ENCODE measurements around the gene SLC12A4.

SLC12A4 gene

DNA sequence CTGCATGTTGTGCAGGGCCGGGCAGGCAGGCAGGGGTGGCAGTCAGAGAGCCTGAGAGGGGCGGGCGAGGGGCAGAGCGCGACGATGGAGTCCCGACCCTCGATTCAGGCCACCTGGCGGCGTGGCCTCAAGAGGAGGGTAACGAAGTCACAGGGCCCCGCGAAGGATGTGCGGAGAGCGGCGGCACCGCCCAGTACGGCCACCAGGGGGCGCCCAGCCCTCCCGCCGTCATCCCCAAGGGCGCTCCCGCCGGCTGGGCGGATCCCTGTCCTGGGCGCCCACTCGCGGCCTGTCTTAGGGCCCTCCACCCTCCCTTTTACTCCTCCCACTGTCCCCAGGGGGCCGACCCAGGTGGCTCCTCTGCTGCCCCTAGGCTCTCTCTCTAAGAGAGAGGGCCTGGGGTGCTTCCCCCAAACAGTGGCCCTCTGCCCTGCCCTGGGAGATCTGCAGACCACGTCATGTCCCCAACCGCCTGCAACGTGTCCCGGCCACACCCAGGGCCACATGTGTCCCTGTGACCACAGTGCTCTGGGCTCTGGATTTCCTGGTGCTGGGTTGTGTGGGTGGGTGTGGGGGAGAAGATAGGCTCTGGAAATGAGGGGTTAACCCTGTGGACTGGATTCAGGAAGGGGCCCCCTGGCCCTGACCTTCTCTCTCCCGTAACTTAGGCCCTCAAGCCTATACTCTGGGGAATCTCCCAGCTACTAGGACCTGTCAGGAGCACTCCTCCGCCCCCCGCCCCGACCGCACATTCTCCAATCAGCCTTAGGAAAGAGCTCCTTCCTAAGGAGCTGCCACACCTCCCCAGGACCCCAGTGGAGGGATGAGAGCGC is 25.0 kb upstream of the SLC12A4 start:
- TF ChIP-seq, protein P1, sequence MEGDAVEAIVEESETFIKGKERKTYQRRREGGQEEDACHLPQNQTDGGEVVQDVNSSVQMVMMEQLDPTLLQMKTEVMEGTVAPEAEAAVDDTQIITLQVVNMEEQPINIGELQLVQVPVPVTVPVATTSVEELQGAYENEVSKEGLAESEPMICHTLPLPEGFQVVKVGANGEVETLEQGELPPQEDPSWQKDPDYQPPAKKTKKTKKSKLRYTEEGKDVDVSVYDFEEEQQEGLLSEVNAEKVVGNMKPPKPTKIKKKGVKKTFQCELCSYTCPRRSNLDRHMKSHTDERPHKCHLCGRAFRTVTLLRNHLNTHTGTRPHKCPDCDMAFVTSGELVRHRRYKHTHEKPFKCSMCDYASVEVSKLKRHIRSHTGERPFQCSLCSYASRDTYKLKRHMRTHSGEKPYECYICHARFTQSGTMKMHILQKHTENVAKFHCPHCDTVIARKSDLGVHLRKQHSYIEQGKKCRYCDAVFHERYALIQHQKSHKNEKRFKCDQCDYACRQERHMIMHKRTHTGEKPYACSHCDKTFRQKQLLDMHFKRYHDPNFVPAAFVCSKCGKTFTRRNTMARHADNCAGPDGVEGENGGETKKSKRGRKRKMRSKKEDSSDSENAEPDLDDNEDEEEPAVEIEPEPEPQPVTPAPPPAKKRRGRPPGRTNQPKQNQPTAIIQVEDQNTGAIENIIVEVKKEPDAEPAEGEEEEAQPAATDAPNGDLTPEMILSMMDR (IDR thresholded peaks at IDR 0.05; ENCODE audit: low read depth, low read length, missing control alignments), result peak; percentile 94
- peak overlapping the region; percentile 6; the same call in 1 of the 2 replicates for H3K4me3 ChIP-seq (ENCODE audit: low read depth, low read length)
- no peak for DNase-seq (ENCODE audit: low read depth)

DNA sequence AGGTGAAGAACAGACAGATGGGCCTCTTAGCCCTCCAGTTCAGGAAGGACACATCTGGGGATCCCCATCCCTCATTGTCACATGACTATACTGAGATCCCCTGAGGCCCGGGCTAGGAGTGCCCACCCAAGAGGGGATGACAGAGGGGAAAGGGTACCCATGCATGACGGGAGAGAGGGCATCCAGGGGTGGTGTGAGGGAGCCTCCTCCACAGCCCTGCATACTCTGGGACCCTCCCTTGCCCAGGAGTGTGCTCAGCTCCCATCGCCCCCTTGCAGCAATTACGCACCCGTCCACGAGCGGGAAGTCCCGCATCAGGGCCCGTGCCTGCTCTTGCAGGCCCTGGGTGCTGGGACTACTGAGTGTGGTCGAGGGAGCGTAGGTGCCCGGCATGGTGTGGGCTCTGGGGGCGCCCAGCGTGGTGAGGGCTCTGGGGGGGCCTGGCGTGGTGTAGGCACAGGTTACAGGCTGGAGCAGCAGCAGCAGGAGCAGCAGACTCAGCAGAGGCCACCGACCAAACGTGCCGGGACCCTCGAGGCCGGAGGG is 24.3 kb upstream of the SLC12A4 start:
- DNase-seq (ENCODE audit: low read depth), result no peak
- TF ChIP-seq, protein P1 (IDR thresholded peaks at IDR 0.05; ENCODE audit: low read depth, low read length, missing control alignments), result no peak
- H3K4me3 ChIP-seq (ENCODE audit: low read depth, low read length), result no peak overlapping the region

- TF ChIP-seq, protein P1 (IDR thresholded peaks at IDR 0.05; ENCODE audit: low read depth, low read length, missing control alignments), result no peak
- no peak for DNase-seq (ENCODE audit: low read depth)
- H3K4me3 ChIP-seq (ENCODE audit: low read depth, low read length), result no peak overlapping the region
These were observed 21.6 kb upstream of the SLC12A4 start for GRCh38 chr16:67990018-67990386.

DNA sequence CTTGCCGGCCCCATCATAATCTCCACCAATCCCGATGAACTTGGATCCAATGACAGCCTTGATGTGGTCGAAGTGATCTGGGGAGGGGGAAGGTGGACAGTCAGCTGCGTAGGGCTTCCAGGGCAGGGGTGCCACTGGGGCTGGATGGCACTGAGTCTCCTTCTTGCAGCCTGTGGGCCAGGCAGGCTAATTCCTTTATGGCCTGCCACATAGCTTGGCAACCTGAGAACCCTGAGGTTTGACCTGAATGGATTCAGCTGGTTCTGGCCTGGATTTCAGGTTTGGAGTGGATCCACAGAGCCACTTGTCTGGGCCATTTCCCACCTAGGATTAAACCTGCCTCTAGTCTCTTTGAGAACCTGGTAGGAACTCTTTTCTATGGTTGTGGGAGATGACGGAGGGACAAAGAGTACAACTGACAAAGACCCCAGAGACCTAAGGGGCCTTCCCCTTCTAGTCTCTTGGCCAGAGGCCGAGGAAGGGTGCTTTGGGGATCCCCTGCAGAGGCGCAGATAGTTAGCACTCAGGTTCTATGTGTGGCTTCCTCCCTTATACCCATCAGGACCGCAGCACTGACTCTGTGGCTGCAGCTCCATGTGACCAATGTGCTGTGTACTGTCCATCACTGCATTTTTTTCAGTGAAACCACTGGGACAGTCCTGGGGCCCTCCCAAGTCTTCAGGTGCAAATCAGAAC is 21.0 kb upstream of the SLC12A4 start:
- no peak overlapping the region for H3K4me3 ChIP-seq (ENCODE audit: low read depth, low read length)
- DNase-seq (ENCODE audit: low read depth), result no peak

GRCh38 chr16:67988675-67989074 is 20.2 kb upstream of the SLC12A4 start:
- H3K4me3 ChIP-seq (ENCODE audit: low read depth, low read length), result no peak overlapping the region
- DNase-seq (ENCODE audit: low read depth), result no peak
- TF ChIP-seq, protein P1 (IDR thresholded peaks at IDR 0.05; ENCODE audit: low read depth, low read length, missing control alignments), result no peak

More for the DNA sequence above, 21.0 kb upstream of the SLC12A4 start:
- TF ChIP-seq, protein P1 (IDR thresholded peaks at IDR 0.05; ENCODE audit: low read depth, low read length, missing control alignments), result no peak

GRCh38 chr16:67987460-67988160 is 19.2 kb upstream of the SLC12A4 start:
- no peak for DNase-seq (ENCODE audit: low read depth)
- H3K4me3 ChIP-seq (ENCODE audit: low read depth, low read length), result no peak overlapping the region
- TF ChIP-seq, protein P1 (IDR thresholded peaks at IDR 0.05; ENCODE audit: low read depth, low read length, missing control alignments), result no peak
